H1 (cell line): ENCODE measurements around the gene ARHGAP24. TPM values are rescaled to one million over a fixed set of nuclear protein-coding genes. Genes with fewer than 3 reads are reported as not detected.

Source experiments
- CTCF ChIA-PET: fragments of 300-600 bp; sonication (Branson Sonifier 250); formaldehyde crosslinking; loops from one replicate; lab custom pipeline; 2021; ENCODE audit not compliant: partially characterized antibody; lab: Charles Lee
- POLR2A ChIA-PET: fragments of 300-600 bp; sonication (Branson Sonifier 250); formaldehyde crosslinking; loops from one replicate; lab custom pipeline; 2021; ENCODE audit warnings: inconsistent platforms; ENCODE audit not compliant: partially characterized antibody; lab: Charles Lee
- DNase-seq, 2 experiments: peaks; one replicate each; pipeline versions ENCODE4 v3.0.0 to v3.0.0-alpha.2; 2010 to 2022; ENCODE audit warnings: low spot score in 2 of 2, low read depth in 1 of 2, mixed read lengths in 1 of 2
- FAIRE-seq: peaks from 2 replicates; lab custom pipeline; 2011; peaks lifted over from hg19 to GRCh38; lab: Jason Lieb, UNC
- H2AFZ ChIP-seq: 2 replicates; pipeline ENCODE4 v1.8.1; 2012; ENCODE audit warnings: low read length, inconsistent platforms
- H2AK5ac ChIP-seq: 2 replicates; pipeline ENCODE4 v1.6.1; 2013; ENCODE audit warnings: low read depth, low read length
- H2BK120ac ChIP-seq: replicated peaks from 2 replicates; pipeline ENCODE3; 2013; ENCODE audit warnings: low read depth, low read length, inconsistent platforms
- H2BK12ac ChIP-seq: 2 replicates; pipeline ENCODE4 v1.6.1; 2013; ENCODE audit warnings: low read depth, low read length
- H2BK15ac ChIP-seq: 2 replicates; pipeline ENCODE4 v1.6.1; 2013; ENCODE audit warnings: low read length
- H2BK20ac ChIP-seq: 2 replicates; pipeline ENCODE4 v1.6.1; 2013; ENCODE audit warnings: low read length
- H2BK5ac ChIP-seq: 2 replicates; pipeline ENCODE4 v1.6.1; 2013; ENCODE audit warnings: low read depth, low read length
- H3K14ac ChIP-seq: 2 replicates; pipeline ENCODE4 v1.6.1; 2013; ENCODE audit warnings: inconsistent platforms; ENCODE audit not compliant: insufficient read length
- H3K18ac ChIP-seq: 2 replicates; pipeline ENCODE4 v1.6.1; 2013; ENCODE audit warnings: low read length; ENCODE audit errors: extremely low read depth
- H3K23ac ChIP-seq: 2 replicates; pipeline ENCODE4 v1.6.1; 2013; ENCODE audit warnings: inconsistent platforms; ENCODE audit not compliant: insufficient read length
- H3K23me2 ChIP-seq: 2 replicates; pipeline ENCODE4 v1.6.1; 2013; ENCODE audit warnings: low read depth, low read length
- H3K27ac ChIP-seq: 2 replicates; pipeline ENCODE4 v1.6.1; 2011; ENCODE audit warnings: low read depth, low read length, inconsistent platforms
- H3K27me3 ChIP-seq, 4 experiments: replicated peaks in 1 of 4; 1 replicate in 1 of 4; 2 replicates in 3 of 4; pipeline versions ENCODE4 v1.6.1 to v1.8.1; 2011 to 2013; ENCODE audit warnings: low read length in 3 of 4, mild to moderate bottlenecking in 3 of 4, inconsistent platforms in 2 of 4, mixed read lengths in 2 of 4, moderate library complexity in 1 of 4; ENCODE audit not compliant: control insufficient read depth in 3 of 4, insufficient read depth in 3 of 4; ENCODE audit errors: extremely low read depth in 1 of 4
- H3K36me3 ChIP-seq, 4 experiments: 2 replicates each; pipeline versions ENCODE4 v1.6.1 to v1.8.1; 2011 to 2013; ENCODE audit warnings: mild to moderate bottlenecking in 4 of 4, low read length in 3 of 4, moderate library complexity in 2 of 4, control low read depth in 1 of 4, inconsistent platforms in 1 of 4; ENCODE audit not compliant: insufficient read depth in 4 of 4, control insufficient read depth in 2 of 4
- H3K4ac ChIP-seq: replicated peaks from 2 replicates; pipeline ENCODE3; 2013; ENCODE audit warnings: low read length, low read depth, mixed read lengths, inconsistent platforms; ENCODE audit not compliant: insufficient read length
- H3K4me1 ChIP-seq, 4 experiments: replicated peaks in 1 of 4; 1 replicate in 1 of 4; 2 replicates in 3 of 4; pipeline versions ENCODE4 v1.6.1 to v1.8.1; 2011 to 2013; ENCODE audit warnings: low read length in 3 of 4, inconsistent platforms in 2 of 4, mixed read lengths in 1 of 4; ENCODE audit not compliant: insufficient read depth in 4 of 4, control insufficient read depth in 3 of 4
- H3K4me2 ChIP-seq, 2 experiments: 2 replicates each; pipeline versions ENCODE4 v1.6.1 to v1.8.1; 2011 to 2013; ENCODE audit warnings: low read depth in 2 of 2, low read length in 2 of 2, control low read depth in 1 of 2, inconsistent platforms in 1 of 2, mild to moderate bottlenecking in 1 of 2; ENCODE audit not compliant: insufficient read depth in 1 of 2
- H3K4me3 ChIP-seq, 4 experiments: fragments of 200-600, 300-600 bp in 1 of 4; sonication (generic), shearing (Covaris generic), sonication (Bioruptor Twin) in 1 of 4; 2 replicates each; pipeline versions ENCODE4 v1.5.1 to v1.8.1; 2011 to 2016; ENCODE audit warnings: low read length in 4 of 4, low read depth in 3 of 4, control low read depth in 2 of 4, inconsistent platforms in 2 of 4, mild to moderate bottlenecking in 2 of 4, mixed read lengths in 1 of 4, moderate library complexity in 1 of 4; ENCODE audit not compliant: insufficient read depth in 2 of 4; ENCODE audit errors: extremely low read depth in 1 of 4
- H3K56ac ChIP-seq: replicated peaks from 2 replicates; pipeline ENCODE3; 2013; ENCODE audit warnings: low read depth, mild to moderate bottlenecking, mixed read lengths, low read length, inconsistent platforms; ENCODE audit not compliant: insufficient read length
- H3K79me1 ChIP-seq: 2 replicates; pipeline ENCODE4 v1.6.1; 2013; ENCODE audit warnings: low read depth, low read length, control low read depth
- H3K79me2 ChIP-seq, 2 experiments: 2 replicates each; pipeline versions ENCODE4 v1.6.1 to v1.8.1; 2012 to 2013; ENCODE audit warnings: low read length in 2 of 2, mild to moderate bottlenecking in 2 of 2, inconsistent platforms in 1 of 2; ENCODE audit not compliant: insufficient read depth in 2 of 2, control insufficient read depth in 1 of 2
- H3K9ac ChIP-seq, 4 experiments: replicated peaks in 1 of 4; 1 replicate in 1 of 4; 2 replicates in 3 of 4; pipeline versions ENCODE4 v1.6.1 to v1.8.1; 2011 to 2013; ENCODE audit warnings: low read depth in 3 of 4, low read length in 3 of 4, control low read depth in 2 of 4, mild to moderate bottlenecking in 2 of 4, moderate library complexity in 2 of 4, inconsistent platforms in 1 of 4; ENCODE audit errors: extremely low read depth in 1 of 4
- H3K9me3 ChIP-seq, 2 experiments: 2 replicates each; pipeline versions ENCODE4 v1.6.1 to v1.8.1; 2012 to 2013; ENCODE audit warnings: mild to moderate bottlenecking in 2 of 2, moderate library complexity in 2 of 2, control low read depth in 1 of 2, inconsistent platforms in 1 of 2, low read depth in 1 of 2, low read length in 1 of 2, mixed read lengths in 1 of 2; ENCODE audit not compliant: insufficient read depth in 2 of 2
- H4K20me1 ChIP-seq, 2 experiments: replicated peaks in 1 of 2; 2 replicates each; pipeline versions ENCODE3 to v1.8.1; 2011 to 2013; ENCODE audit warnings: inconsistent platforms in 2 of 2, low read length in 2 of 2, mild to moderate bottlenecking in 1 of 2; ENCODE audit not compliant: insufficient read depth in 2 of 2, control insufficient read depth in 1 of 2
- H4K5ac ChIP-seq: 2 replicates; pipeline ENCODE4 v1.6.1; 2013; ENCODE audit warnings: low read length, low read depth, mixed read lengths, inconsistent platforms; ENCODE audit not compliant: insufficient read length
- H4K8ac ChIP-seq: 2 replicates; pipeline ENCODE4 v1.8.0; 2013; ENCODE audit warnings: mild to moderate bottlenecking, moderate library complexity, low read length, inconsistent platforms; ENCODE audit not compliant: insufficient read depth; ENCODE audit errors: extremely low read depth
- H4K91ac ChIP-seq: replicated peaks from 2 replicates; pipeline ENCODE3; 2013; ENCODE audit warnings: low read length, mixed read lengths, inconsistent platforms; ENCODE audit not compliant: insufficient read length
- GTF2F1 ChIP-seq: IDR thresholded peaks from 2 replicates; pipeline ENCODE4 v1.6.1; 2012; ENCODE audit warnings: low read depth, low read length, improper control_type of control experiment, borderline replicate concordance
- HDAC2 ChIP-seq, 2 experiments: fragments of 300-600 bp in 1 of 2; sonication (generic) in 1 of 2; IDR thresholded peaks; 2 replicates each; pipeline ENCODE4 v1.6.1; 2011 to 2012; ENCODE audit warnings: low read depth in 2 of 2, low read length in 2 of 2, mild to moderate bottlenecking in 2 of 2, moderate library complexity in 2 of 2, borderline replicate concordance in 1 of 2, inconsistent platforms in 1 of 2
- JUN ChIP-seq: IDR thresholded peaks from 2 replicates; pipeline ENCODE4 v1.6.1; 2011; ENCODE audit warnings: low read depth, mild to moderate bottlenecking, improper control_type of control experiment, low read length
- KDM1A ChIP-seq: fragments of 200-600, 300-600 bp; sonication (generic); IDR thresholded peaks from 2 replicates; pipeline ENCODE4 v1.7.1; 2016; ENCODE audit warnings: mild to moderate bottlenecking, low read length, borderline replicate concordance
- NANOG ChIP-seq: IDR thresholded peaks from 2 replicates; pipeline ENCODE4 v1.6.1; 2011; ENCODE audit warnings: low read length, low read depth, mild to moderate bottlenecking, inconsistent platforms; ENCODE audit not compliant: insufficient read depth, poor library complexity, severe bottlenecking
- SIX5 ChIP-seq: IDR thresholded peaks from 2 replicates; pipeline ENCODE4 v1.6.1; 2011; ENCODE audit warnings: mild to moderate bottlenecking, low read depth, low read length
- ZNF274 ChIP-seq: IDR thresholded peaks from 2 replicates; pipeline ENCODE4 v1.7.0; 2012; ENCODE audit warnings: low read length, borderline replicate concordance; ENCODE audit errors: extremely low read depth
- WGBS, 2 experiments: shearing (Covaris generic) in 1 of 2; methylation state at CpG; one replicate each; pipeline versions ENCODE4 v1.1.6 to v1.1.7; 2013 to 2015; ENCODE audit warnings: low lambda C conversion rate in 2 of 2, mixed read lengths in 2 of 2, inconsistent platforms in 1 of 2, low coverage in 1 of 2, missing lambda C conversion rate in 1 of 2; ENCODE audit not compliant: insufficient replicate concordance in 2 of 2, insufficient coverage in 1 of 2, insufficient read length in 1 of 2; ENCODE audit errors: extremely low coverage in 1 of 2, missing lambda C conversion rate in 1 of 2; 5-methylcytosine and 5-hydroxymethylcytosine counted together
- polyA plus RNA-seq, 7 experiments: library from polyadenylated mRNA; depleted of rRNA in 3 of 7; stranded (reverse) in 5 of 7; unstranded in 2 of 7; fragments of >200 nt in 5 of 7; fragments of 200-250 nt in 2 of 7; gene quantifications; 1 replicate in 5 of 7; 2 replicates in 1 of 7; 4 replicates in 1 of 7; pipeline versions ENCODE4 v1.2.1 to v1.2.3, GENCODE V29; 2011 to 2013; ENCODE audit warnings: missing spikeins in 2 of 7, mixed read lengths in 2 of 7
- total RNA-seq: library from RNA; stranded (reverse); fragmentation: NEBNext Ultra II Directional; extraction: Animal tissue kit (Norgen Biotek cat#: 25700); gene quantifications from 2 replicates; pipeline ENCODE4 v1.2.1, GENCODE V29; 2021

The ARHGAP24 gene
- total and polyA plus RNA-seq, 2 of the 8 experiments (the other 6 are each of a cell fraction or from before 2014, with no cell fraction given), result 0.08 to 0.50 TPM

- no peak for TF ChIP-seq JUN
- TF ChIP-seq NANOG, result no peak
- no peak for TF ChIP-seq KDM1A
- no peak for TF ChIP-seq ZNF274
- no peak for TF ChIP-seq GTF2F1
- TF ChIP-seq HDAC2 (IDR thresholded peaks at IDR 0.05; ENCODE audit: borderline replicate concordance in 1 of 2, low read depth in 2 of 2, low read length in 2 of 2), result no peak
- no peak for TF ChIP-seq SIX5
- Histone ChIP-seq H2BK20ac (no peak overlapping the region), H3K14ac (no peak overlapping the region), H3K9ac (no peak overlapping the region), H3K9me3 (no peaks in the 10 kb centered on the region), H3K23ac (no peak overlapping the region), H3K27me3 (no peaks in the 10 kb centered on the region), H2BK5ac (no peak overlapping the region), H4K20me1 (no peaks in the 10 kb centered on the region), H3K27ac (no peak overlapping the region), H3K23me2 (no peaks in the 10 kb centered on the region), H2BK15ac (no peak overlapping the region), H2BK120ac (no peak overlapping the region), H3K18ac (no peak overlapping the region), H4K91ac (no peak overlapping the region), H3K56ac (no peak overlapping the region), H3K79me1 (no peaks in the 10 kb centered on the region), H3K4me2 (no peak overlapping the region), H4K5ac (no peak overlapping the region), H3K4me3 (no peak overlapping the region), H3K79me2 (no peaks in the 10 kb centered on the region), H2AK5ac (no peak overlapping the region), H3K36me3 (no peaks in the 10 kb centered on the region), H3K4ac (no peak overlapping the region), H2AFZ (no peak overlapping the region), H3K4me1 (no peaks in the 10 kb centered on the region), H2BK12ac (no peak overlapping the region), H4K8ac (no peak overlapping the region)
- POLR2A ChIA-PET, result no interaction called here
- 88% methylated on average over 1 of the region's 1 CpG; no CpG with 5 or more reads in 1 of the 2 experiments for WGBS, 2 experiments
- CTCF ChIA-PET, result no interaction called here
- no peak for FAIRE-seq
- no peak for DNase-seq
Measured at GRCh38 chr4:85701861-85702321, 226.9 kb downstream of the ARHGAP24 start.
